ENCODE results near the gene MICU2.

MICU2 gene, protein sequence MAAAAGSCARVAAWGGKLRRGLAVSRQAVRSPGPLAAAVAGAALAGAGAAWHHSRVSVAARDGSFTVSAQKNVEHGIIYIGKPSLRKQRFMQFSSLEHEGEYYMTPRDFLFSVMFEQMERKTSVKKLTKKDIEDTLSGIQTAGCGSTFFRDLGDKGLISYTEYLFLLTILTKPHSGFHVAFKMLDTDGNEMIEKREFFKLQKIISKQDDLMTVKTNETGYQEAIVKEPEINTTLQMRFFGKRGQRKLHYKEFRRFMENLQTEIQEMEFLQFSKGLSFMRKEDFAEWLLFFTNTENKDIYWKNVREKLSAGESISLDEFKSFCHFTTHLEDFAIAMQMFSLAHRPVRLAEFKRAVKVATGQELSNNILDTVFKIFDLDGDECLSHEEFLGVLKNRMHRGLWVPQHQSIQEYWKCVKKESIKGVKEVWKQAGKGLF

DNA sequence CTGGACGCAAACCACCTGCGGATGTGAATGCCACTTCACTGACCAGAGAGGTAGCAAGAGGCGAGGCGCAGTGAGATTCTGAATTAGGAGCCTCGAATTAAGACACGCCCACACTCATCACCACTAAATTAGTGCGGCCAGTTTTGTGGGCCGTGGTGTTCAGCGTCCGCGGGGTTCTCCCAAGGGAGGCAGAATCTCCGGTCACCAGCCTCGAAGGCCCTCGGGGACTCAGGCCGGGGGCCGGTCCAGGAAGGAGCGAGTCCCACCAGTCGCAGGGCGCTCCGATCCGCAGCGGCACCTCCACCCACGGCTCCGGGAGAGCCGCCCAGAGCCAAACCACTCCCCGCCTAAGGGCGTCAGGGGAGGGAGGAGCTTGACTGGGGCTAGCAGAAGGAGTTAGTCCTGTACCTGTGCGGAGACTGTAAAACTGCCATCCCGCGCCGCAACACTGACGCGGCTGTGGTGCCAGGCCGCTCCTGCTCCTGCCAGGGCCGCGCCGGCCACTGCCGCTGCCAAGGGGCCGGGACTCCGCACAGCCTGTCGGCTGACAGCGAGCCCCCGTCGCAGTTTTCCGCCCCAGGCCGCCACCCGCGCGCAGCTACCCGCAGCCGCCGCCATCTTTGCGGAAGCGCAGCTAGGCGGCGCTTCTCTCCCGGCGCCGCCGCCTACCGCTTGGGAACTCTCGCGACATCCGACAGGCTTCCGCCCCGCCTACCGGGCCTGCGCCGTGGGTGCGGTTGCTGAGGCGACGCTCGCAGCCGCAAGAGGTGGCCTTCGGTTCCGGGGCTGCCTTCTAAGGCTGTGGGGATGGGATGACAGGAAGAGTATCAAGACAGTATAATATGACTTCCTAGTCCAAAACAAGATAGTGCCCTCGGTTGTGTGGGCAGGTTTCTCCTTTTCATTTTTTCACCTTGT, at the start of gene MICU2:
Gene MICU2 (minus strand): TSS at position 640 of the 918 bp plus-strand sequence. CDS start 22 bp downstream, at position 618.
- DNase-seq (ENCODE audit: low read depth in 2 of 2): peak; percentile 88 to 91

DNA sequence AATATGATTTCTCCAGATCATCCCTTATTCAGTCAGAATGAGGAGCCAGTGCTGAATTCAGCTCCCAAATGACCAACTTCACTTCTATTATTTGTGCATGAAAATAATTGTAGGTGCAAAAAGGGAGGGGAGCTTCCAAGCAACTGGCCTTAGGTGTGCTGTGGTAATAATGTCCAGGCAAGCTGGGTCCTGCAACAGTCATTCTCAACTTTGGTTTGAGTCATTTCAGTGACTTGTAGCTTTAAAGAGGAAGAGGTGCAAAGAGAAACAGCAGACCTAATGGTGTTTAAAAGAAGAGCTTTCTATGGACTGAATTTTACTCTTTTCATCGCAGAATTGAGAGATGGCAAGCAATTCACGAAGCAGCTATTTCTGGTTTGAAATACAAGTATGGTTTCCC, 37.7 kb upstream of the MICU2 start:
- DNase-seq (ENCODE audit: low read depth in 2 of 2): no peak

DNA sequence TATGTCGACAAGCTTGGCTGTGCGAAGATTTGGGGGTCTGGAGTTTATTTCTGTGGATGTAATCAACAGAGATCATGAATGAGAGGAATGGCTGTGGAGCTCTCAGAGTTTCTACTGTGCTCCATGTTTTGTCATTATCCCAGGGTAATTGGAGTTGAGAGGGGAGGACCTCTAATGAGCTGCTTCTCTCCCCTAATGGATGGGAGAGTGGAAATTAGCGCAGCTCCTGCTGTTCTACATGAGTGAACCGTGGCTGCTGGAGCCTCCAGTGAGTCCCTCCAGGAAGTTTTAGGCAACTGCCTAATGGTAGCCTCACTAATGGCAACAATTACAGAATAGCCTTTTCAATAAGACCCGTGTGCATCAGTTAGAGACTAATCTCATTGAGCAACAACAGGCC, 35.6 kb upstream of the MICU2 start:
- DNase-seq (ENCODE audit: low read depth in 2 of 2): no peak

DNA sequence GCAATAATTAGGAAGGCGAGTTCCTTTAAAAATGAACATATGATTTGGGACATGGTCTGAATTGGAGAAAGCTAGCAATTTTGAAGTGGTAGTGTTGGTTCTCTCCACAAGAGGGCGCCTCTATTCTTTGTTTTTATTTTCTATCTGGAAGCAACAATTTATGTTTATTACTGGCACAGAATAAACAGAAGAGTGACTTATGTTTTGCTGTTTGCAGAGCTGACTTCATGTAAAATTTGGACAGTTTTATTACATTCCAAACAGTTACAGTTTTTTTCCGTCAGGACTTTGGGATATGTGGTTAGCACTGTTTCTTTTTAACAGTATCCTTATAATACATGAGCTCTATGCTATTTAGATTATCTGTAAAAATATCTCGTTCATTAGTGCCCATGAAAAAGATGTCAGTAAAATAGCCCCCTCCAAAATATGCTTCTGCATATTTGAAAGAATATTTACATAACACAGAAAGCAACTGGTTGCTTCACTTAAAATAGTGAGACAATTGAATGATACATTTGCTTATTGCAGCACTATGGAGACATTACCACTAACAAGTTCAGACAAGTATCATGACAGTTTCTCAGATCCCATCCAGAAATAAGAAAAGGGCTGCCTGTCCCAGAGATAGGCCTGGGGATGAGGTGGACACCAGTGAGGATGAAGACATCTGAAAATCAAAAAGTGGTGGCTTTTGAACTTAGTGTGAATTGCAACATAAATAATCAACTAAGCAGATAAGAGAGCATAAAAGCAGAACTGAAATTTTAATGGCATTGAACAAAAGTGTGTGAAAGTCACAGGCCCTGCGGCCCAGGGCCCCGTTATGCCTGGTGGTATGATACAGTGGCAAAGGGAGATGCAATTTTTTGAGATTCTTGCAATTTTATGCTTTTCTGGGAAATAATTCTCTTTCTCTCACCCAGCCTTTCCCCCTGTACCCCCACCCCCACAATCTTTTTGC, 34.6 kb upstream of the MICU2 start:
- peak in 1 of 2 donors; percentile 12 for DNase-seq (ENCODE audit: low read depth in 2 of 2)

DNA sequence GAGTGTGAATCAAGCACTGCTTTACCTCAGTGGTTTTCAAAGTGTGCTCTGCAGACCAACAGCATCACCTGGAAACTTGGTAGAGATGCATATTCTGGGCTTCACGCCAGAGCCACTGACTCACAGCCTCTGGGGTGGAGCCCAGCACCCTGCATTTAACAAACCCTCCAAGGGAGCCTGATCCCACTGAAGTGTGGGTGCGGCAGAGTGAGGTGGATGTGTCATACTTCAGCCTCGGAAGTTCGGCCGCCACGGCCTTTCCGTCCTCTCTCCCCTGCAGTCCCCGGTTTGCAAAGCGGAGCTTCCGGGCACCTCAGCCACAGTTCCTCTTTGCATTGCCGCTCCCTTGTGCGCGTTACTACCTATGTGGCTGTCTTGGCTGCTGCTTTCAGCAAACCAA, 33.3 kb upstream of the MICU2 start:
- DNase-seq (ENCODE audit: low read depth in 2 of 2): no peak

DNA sequence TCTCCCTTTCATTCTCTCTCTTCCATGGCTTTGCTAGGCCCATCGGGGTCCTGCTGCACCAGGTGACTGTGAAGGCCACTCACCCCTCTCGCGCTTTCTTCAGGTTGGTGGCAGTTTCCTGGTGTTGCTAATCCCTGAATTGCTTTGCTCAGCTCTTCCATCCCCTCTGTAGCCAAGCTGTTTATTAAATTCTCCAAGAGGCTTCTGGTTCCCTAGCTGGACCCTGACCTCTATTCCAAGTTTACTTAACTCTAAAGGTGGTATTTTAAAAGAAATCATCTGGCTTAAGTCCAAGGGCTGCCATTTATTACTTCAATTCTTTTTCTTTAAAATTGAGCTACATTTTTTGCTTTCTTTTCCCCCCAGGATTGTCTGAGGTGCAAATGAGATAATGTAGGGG, 32.7 kb upstream of the MICU2 start:
- no peak for DNase-seq (ENCODE audit: low read depth in 2 of 2)

DNA sequence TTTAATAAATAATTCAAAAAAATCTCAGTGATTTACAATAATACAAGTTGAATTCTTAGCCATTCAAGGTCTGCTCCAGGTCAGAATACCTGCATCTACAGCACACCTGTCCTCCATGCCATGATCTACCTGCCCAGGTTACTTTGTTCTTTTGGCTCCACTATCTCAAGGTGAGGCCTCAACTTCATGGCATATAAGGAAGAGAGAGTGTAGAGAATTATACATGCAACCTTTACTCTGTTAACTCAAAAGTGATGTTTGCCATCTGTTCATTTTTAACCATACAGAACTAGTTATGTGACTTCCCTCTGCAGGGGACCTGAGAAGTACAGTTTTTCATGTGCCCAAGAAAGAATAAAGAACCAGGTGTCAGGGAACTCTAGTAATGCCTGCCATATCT, 28.2 kb upstream of the MICU2 start:
- DNase-seq (ENCODE audit: low read depth in 2 of 2): no peak

DNA sequence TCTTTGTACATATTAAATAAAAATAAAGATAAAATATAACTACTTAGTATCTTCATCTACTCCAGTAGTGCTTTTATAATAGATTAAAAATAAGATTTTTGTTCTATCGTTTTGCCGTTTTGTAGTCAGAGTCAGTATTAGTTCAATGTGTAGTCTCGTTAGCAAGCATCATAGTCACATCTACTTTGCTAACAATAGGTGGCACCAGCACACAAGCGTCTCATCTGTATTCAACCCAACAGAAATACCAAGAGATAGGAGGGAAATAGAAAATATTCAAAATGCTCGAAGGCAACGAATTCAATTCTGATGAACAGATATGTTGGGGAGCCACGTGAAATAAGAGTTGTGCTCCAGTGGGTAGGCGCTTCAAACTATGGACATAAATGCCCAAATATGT, 21.4 kb upstream of the MICU2 start:
- no peak for DNase-seq (ENCODE audit: low read depth in 2 of 2)

DNA sequence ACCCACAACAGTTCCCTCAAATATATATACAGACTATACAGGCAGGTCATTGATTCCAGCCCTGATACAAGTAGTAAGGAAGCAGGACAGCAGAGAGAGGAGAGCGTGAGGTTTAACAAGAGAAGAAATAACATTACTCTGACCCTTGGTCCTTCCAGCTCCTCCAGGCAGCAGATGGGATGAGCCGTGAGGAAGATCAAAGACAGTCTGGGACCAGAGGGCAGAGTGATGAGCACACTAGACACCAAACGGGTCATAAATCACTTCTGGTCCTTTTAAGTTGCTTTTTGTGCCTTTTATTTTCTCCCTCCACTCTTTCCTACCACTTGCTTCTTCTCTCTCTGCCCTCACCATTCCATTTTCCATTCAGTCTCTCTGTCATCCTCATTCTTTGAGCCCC, 16.9 kb upstream of the MICU2 start:
- no peak for DNase-seq (ENCODE audit: low read depth in 2 of 2)

DNA sequence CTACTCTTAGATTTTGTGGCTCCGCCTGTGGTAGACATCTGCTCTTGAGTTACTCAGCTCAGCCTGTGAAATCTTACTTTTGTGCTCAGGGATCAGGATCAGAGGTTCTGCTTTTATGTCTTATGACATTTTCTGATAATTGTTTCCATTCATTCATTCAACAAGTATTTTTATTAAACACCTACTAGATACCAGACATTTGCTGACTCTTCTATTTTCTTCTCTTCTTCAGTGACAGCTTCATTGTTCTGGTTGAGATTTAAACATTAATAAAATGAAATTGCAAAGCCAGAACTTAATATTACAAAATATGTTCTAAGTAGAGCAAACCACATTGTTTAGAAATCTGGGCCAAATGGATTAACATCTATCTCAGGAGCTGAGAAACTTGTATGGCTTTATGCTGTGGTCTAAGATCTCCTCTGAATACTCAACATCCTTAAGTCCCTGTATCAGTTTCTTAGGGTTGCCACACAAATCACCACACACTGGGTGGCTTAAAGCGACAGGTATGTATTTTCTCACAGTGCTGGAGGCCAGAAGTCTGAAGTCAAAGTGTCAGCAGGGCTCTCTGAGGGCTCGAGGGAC, 15.8 kb upstream of the MICU2 start:
- no peak for DNase-seq (ENCODE audit: low read depth in 2 of 2)

DNA sequence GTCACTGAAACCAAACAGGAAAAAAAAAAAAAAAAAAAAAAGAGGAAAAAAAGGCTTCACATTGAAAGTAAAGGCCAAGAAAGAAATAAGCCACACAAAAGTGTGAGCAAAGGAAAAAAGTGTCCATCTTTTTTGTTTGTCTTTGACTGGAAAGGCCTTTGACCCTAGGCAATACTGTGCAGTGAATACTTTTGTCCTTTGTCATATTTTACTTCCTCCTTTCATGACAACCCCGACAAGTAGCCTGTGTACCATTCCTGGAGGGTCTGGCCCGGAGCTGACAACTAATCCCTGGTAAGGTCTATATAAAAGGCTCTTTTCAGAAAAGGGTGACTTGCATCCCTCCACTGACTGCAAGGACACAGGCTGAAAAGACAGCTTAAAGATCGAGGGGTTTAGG, 12.9 kb upstream of the MICU2 start:
- no peak for DNase-seq (ENCODE audit: low read depth in 2 of 2)

DNA sequence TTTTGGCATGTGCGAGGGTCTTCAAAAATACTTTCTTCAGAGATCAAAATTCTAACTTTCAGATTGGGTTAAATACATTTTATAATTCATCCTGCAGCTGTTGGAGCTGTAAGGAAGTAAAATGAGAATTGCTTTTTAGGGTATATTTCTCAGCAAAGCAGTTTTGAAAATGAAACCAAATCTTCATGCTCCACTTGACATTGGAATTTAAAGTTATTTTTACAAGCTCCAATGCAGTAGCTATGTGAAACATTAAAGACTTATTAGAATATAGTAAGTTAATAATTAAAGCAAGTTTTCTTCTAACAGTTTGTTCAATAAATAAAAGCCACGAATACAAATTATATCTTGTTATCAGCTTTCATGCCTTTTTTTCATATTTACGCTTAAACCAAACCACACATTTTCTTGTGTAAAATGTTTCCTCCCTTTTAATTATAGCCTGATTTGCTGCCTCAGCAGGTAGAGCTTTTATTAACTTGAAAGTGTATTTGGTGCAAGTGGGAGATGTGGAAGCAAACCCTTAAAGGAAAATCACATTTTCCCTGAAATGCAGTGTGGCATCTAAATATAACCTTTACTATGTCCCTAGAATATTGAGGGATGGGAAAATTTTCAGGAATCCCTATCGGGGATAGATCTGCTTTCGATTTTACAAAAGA, 12.4 kb upstream of the MICU2 start:
- DNase-seq (ENCODE audit: low read depth in 2 of 2): no peak

DNA sequence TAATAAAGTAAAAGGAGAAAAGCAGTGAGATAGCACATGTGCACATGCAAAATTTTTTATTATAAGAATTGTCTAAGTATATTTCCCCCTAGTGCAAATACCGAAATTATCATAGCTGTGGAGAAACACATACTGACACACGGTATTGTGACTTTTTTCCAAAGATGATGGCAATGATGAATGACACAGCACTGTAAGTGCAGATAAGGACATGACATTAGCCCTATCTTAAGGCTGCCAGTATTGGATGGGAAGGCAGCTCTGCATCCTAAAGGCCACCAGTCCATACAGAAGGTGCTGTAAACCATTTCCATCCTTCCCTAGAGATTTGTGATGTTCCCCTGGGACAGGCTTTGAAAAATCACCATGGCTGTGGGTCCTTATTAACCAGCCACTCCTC, 11.5 kb upstream of the MICU2 start:
- no peak for DNase-seq (ENCODE audit: low read depth in 2 of 2)

DNA sequence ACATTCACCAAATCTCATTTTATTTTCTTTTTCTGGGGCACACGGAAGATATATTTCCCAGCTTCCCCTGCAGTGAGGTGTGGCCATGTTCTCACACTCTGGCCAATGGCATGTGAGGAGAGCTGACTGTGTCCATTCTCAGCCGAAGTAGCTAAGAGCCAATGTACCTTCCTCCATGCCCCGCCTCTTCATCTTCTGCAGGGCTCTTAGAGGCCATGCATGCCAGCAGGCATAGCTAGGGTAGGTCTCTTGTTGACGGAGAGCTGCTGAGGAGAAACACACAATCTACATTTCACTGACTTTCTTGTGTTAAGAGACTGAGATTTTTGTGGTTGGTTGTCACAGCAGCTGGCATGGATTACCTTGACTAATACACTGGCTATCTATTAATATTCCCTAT, 9.8 kb upstream of the MICU2 start:
- no peak for DNase-seq (ENCODE audit: low read depth in 2 of 2)

DNA sequence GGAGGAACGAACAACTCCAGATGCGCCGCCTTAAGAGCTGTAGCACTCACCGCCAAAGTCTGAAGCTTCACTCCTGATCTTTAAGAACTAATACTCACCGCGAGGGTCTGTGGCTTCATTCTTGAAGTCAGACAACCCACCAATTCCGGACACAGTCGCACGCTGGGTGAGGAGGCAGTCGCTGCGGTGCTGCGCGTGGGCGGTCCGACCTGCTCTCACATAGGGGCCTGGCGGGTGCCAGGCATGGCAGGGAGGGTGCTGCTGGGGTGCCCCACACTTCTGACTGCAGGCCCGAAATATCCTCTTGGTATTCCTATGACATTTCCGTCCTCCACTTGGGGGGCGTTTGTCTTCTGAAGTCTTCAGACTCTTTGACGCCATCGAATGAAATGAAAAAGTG, 7.4 kb upstream of the MICU2 start:
- DNase-seq (ENCODE audit: low read depth in 2 of 2): no peak

DNA sequence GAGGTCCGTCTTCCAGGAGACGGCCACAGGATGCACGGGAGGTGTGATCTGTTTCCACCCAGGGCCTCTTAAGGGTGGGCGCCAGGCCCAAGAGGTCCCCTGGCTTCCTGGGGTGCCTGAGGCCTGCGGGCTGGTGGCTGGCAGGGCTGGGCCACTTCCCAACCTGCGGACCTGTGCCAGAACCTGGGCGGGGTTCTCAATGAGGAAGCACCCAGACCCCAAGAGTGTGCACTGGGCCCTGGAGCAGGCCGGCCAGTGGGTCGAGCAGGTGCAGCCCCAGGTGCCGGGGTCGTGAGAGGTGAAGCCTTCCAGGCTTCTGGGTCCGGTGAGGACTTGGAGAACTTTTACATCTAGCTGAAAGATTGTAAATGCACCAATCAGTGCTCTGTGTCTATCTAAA, 6.7 kb upstream of the MICU2 start:
- no peak for DNase-seq (ENCODE audit: low read depth in 2 of 2)

DNA sequence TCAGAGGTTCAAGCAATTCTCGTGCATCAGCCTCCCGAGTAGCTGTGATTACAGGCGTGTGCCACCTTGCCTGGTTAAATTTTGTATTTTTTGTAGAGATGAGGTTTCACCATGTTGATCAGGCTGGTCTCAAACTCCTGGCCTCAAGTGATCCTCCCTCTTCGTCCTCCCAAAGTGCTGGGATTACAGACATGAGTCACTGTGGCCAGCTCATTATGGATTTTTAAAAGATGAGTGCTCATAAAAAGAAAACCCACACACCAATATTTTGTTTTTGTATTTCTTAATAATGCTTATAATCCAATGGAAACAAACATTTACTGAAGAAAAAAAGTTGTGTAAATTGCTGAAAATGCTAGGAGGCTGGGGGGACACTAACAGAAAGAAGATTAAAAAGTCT, 5.0 kb upstream of the MICU2 start:
- no peak for DNase-seq (ENCODE audit: low read depth in 2 of 2)

DNA sequence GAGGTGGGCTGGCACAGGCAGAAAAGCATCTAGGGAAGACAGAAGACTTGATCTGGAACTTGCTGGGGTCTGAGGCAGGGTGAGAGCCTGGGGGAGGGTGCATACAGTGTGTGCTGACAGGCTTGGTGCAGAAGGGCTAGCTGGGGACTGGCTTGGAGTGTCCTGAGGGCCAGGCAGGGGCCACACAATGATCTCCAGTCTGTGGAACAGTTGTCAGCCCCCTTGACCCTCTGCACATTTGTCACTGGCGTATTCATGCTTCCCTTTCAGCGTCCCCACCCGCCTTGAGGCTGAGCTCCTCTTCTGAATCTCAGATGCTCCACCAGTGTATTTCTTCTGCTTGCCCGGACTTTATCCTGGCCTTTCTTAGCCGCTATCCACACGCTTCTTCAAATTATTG, 2.8 kb upstream of the MICU2 start:
- no peak for DNase-seq (ENCODE audit: low read depth in 2 of 2)

DNA sequence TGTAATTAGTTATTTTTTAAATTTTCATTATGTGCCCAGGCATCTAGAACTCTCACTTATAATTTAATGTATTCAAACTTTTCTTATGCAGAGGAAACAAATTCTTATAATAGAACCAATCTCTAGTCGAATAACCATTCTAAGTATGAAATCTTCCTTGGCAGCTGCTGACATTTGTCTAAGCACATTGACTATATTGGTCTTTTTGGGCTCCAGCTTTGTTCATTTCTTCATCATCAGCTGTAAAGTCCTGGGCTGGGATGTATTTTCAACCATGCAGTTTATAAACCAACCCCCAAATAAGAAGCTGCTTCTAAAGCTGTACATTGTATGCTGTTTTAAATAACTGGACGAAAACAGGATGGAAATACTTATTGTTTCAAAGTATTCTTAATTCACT, 2.3 kb upstream of the MICU2 start:
- DNase-seq (ENCODE audit: low read depth in 2 of 2): no peak

DNA sequence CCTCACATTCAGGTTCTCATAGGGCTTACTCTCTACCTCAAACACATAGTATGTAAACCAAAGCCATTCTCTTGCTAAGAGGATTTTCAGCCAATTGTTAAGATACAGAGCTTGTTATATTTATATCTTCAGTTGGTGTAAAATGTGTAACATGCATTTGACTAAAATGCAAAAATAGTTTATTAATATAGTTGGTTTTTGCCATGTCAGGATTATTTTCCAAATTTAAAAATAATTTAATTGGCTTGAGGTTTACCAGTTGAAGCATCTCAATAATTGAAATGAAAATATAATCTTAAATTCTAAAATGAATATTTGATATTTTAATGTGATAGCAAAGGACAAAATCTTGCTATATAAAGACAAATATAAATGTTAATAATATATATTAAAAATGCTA, 7.2 kb downstream of the MICU2 start:
- DNase-seq (ENCODE audit: low read depth in 2 of 2): no peak

DNA sequence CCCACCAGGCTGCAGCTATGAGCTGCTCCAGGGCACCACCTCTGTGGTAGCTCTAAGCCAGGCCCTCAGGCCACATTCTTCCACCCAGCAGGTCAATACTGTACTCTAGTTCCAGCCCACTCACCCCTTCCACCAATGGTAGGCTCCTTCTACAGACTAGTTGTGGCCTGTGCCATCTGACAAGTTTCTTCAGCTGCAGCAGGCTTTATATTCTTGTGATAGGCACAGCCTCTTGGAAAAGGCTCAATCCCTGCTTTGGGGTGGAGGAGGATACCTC, 8.5 kb downstream of the MICU2 start:
- no peak for DNase-seq (ENCODE audit: low read depth in 2 of 2)

Data from stimulated activated CD8-positive, alpha-beta memory T cell treated with anti-CD3 and anti-CD28 coated beads, Interleukin-7, amount 100 ng/mL, for 1 hour (primary cell).